Stomach (tissue), 9 donors: ENCODE data around the gene LAIR1. TPM values are rescaled to one million over a fixed set of nuclear protein-coding genes. Genes with fewer than 3 reads are reported as not detected.

Experiments used
- DNase-seq, 2 donors: peaks; one replicate each; pipeline versions ENCODE4 v3.0.0 to v3.0.0-alpha.2; 2013 to 2019
- H3K27ac ChIP-seq, 5 donors: fragments of 200-600 bp in 4 of 5; sonication (generic) in 4 of 5; one replicate each; pipeline ENCODE4 v1.5.1; 2013 to 2019; ENCODE audit warnings: mild to moderate bottlenecking in 1 of 5, moderate library complexity in 1 of 5
- H3K27me3 ChIP-seq, 3 donors: fragments of 200-600 bp; sonication (generic); one replicate each; pipeline ENCODE4 v1.5.1; 2017 to 2019; ENCODE audit warnings: mixed run types in 1 of 3
- H3K36me3 ChIP-seq, 4 donors: fragments of 200-600 bp; sonication (generic); 1 replicate in 3 of 4; 2 replicates in 1 of 4; pipeline ENCODE4 v1.5.1; 2016 to 2019
- H3K4me1 ChIP-seq, 4 donors: fragments of 200-600 bp; sonication (generic); one replicate each; pipeline ENCODE4 v1.5.1; 2016 to 2019
- H3K4me3 ChIP-seq, 4 donors: fragments of 200-600 bp; sonication (generic) in 3 of 4; one replicate each; pipeline ENCODE4 v1.5.1; 2016 to 2019; ENCODE audit warnings: mild to moderate bottlenecking in 1 of 4
- H3K9me3 ChIP-seq, 4 donors: fragments of 200-600 bp; sonication (generic); one replicate each; pipeline ENCODE4 v1.5.1; 2016 to 2019
- EP300 ChIP-seq: sonication (generic); formaldehyde crosslinking; IDR thresholded peaks from one replicate; pipeline ENCODE4 v1.6.1; 2017; ENCODE audit warnings: antibody characterized with exemption
- POLR2A ChIP-seq, 4 donors: fragments of 450-650 bp; IDR thresholded peaks; one replicate each; pipeline ENCODE4 v1.6.1; 2016; ENCODE audit warnings: antibody characterized with exemption in 4 of 4, control low read depth in 2 of 4, mild to moderate bottlenecking in 1 of 4, moderate library complexity in 1 of 4
- POLR2AphosphoS5 ChIP-seq, 3 donors: sonication (generic); formaldehyde crosslinking; IDR thresholded peaks; one replicate each; pipeline ENCODE4 v1.6.1; 2016; ENCODE audit warnings: antibody characterized with exemption in 3 of 3
- WGBS, 5 donors: extraction: QIAGEN DNeasy Blood & Tissue Kit in 3 of 5; methylation state at CpG; one replicate each; pipeline versions ENCODE4 v1.1.5 to v1.1.7; 2013 to 2018; 5-methylcytosine and 5-hydroxymethylcytosine counted together
- intact Hi-C: fragments of 100-400 bp; cut with DNase I; formaldehyde crosslinking; loops from one replicate; pipeline ENCODE4 v1.15.1; 2023; ENCODE audit warnings: low total_unique reads
- polyA plus RNA-seq, 3 donors: library from polyadenylated mRNA; stranded (reverse); fragments of 200-250 nt; gene quantifications; one replicate each; pipeline ENCODE4 v1.2.3, GENCODE V29; 2013
- total RNA-seq, 5 donors: library from RNA; depleted of rRNA; stranded (reverse); fragments of >200 nt; gene quantifications; one replicate each; pipeline versions ENCODE4 v1.1.0 to v1.2.3, GENCODE V29; 2014 to 2016
- TF ChIP-seq, protein P1 (sequence below), 7 experiments: fragments of 450-650 bp in 4 of 7; fragments of 200-600 bp in 3 of 7; sonication (generic) in 3 of 7; IDR thresholded peaks; one replicate each; pipeline ENCODE4 v1.5.1; 2016 to 2019; ENCODE audit warnings: antibody characterized with exemption in 7 of 7, control low read depth in 2 of 7, mild to moderate bottlenecking in 1 of 7
- donor health status: healthy with polysubstance abuse.
- donor health status: Bipolar disorder and iron deficiency.
- donor health status: healthy.

The LAIR1 gene
- total and polyA plus RNA-seq, 8 donors = 0.87 to 9.1 (median 4.7) TPM

DNA sequence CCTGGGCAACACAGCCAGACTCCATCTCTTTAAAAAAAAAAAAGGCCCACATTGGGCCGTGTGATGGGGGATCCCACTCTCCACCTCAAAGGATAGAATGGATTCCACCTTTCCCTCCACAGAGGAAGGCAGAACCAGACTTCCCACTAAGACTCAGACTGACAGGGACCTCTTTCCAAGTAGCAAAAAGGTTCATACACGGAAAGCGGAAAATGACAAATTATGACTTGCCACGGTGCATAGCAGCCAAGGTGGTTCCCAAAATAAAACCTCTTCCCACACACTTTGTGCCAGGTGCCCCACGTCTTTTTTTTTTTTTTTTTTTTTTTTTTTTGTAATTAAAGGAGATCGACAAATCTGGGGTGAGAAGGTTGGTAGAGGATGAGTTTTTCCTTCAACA lies 36.2 kb upstream of the LAIR1 start:
- Histone ChIP-seq H3K27me3 (peaks cover 0 to 17% (median 0%) of the 10 kb centered on the region in 3 donors), H3K4me1 (no peaks in the 10 kb centered on the region), H3K4me3 (no peak overlapping the region), H3K9me3 (peaks cover 0 to 6% (median 2%) of the 10 kb centered on the region in 4 donors), H3K27ac (no peak overlapping the region), H3K36me3 (no peaks in the 10 kb centered on the region)
- TF ChIP-seq, protein P1, sequence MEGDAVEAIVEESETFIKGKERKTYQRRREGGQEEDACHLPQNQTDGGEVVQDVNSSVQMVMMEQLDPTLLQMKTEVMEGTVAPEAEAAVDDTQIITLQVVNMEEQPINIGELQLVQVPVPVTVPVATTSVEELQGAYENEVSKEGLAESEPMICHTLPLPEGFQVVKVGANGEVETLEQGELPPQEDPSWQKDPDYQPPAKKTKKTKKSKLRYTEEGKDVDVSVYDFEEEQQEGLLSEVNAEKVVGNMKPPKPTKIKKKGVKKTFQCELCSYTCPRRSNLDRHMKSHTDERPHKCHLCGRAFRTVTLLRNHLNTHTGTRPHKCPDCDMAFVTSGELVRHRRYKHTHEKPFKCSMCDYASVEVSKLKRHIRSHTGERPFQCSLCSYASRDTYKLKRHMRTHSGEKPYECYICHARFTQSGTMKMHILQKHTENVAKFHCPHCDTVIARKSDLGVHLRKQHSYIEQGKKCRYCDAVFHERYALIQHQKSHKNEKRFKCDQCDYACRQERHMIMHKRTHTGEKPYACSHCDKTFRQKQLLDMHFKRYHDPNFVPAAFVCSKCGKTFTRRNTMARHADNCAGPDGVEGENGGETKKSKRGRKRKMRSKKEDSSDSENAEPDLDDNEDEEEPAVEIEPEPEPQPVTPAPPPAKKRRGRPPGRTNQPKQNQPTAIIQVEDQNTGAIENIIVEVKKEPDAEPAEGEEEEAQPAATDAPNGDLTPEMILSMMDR (IDR thresholded peaks at IDR 0.05) = no peak
- TF ChIP-seq EP300 (no peak), POLR2A (IDR thresholded peaks at IDR 0.05) (no peak), POLR2AphosphoS5 (IDR thresholded peaks at IDR 0.05) (no peak)
- intact Hi-C loops = no loop called here
- DNase-seq = no peak
- 74 to 90% (median 83%) methylated on average over 6 of the region's 6 CpGs for WGBS, 5 donors

DNA sequence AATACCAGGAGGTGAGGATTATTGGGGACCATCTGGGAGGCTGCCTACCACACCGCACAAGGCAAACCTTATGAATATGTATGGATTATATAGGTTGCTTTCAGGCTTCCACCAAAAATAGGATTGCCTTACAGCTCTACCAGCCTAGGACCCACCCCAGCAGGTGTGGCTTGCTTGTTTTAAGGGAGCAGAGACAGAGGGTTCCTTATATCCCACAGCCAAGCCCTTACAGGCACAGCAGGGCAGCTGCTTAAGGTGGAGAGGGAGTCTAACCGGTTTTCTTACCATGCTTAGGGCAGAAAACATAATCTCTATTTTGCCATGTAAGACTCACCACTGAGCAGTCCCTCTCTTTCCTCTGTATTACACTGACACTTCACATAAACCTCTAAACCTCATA lies 34.5 kb upstream of the LAIR1 start:
- Histone ChIP-seq H3K4me1 (no peaks in the 10 kb centered on the region), H3K27me3 (peaks cover 0 to 22% (median 0%) of the 10 kb centered on the region in 3 donors), H3K9me3 (peaks cover 0 to 6% (median 2%) of the 10 kb centered on the region in 4 donors), H3K27ac (no peak overlapping the region), H3K4me3 (no peak overlapping the region), H3K36me3 (no peaks in the 10 kb centered on the region)
- TF ChIP-seq POLR2A (IDR thresholded peaks at IDR 0.05) = no peak
- WGBS, 5 donors = 28 to 45% (median 34%) methylated on average over 2 of the region's 2 CpGs
- intact Hi-C loops = no loop called here
- peak in 1 of 2 donors; percentile 85 for DNase-seq

DNA sequence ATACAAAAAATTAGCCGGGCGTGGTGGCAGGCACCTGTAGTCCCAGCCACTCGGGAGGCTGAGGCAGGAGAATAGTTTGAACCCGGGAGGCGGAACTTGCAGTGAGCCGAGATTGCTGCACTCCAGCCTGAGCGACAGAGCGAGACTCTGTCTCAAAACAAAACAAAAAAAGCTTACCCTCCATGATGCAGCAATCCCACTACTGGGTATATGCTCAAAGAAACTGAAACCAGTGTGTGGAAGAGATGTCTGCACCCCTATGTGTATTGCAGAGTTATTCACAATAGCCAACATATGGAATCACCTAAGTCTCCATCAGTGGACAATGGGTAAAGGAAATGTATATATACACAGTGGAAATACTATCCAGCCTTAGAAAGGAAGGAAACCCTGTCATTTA lies 31.0 kb upstream of the LAIR1 start:
- H3K4me1 ChIP-seq = peaks cover 0 to 5% (median 0%) of the 10 kb centered on the region in 4 donors
- 77 to 88% (median 81%) methylated on average over 8 of the region's 8 CpGs for WGBS, 5 donors
- TF ChIP-seq POLR2AphosphoS5 (IDR thresholded peaks at IDR 0.05) (no peak), EP300 (no peak), POLR2A (IDR thresholded peaks at IDR 0.05) (no peak)
- TF ChIP-seq, protein P1 (IDR thresholded peaks at IDR 0.05) = no peak
- peaks cover 0 to 6% (median 2%) of the 10 kb centered on the region in 4 donors for H3K9me3 ChIP-seq
- H3K27me3 ChIP-seq = peaks cover 0 to 51% (median 0%) of the 10 kb centered on the region in 3 donors
- intact Hi-C loops = no loop called here
- no peak overlapping the region for H3K27ac ChIP-seq
- no peaks in the 10 kb centered on the region for H3K36me3 ChIP-seq
- no peak overlapping the region for H3K4me3 ChIP-seq
- no peak for DNase-seq

DNA sequence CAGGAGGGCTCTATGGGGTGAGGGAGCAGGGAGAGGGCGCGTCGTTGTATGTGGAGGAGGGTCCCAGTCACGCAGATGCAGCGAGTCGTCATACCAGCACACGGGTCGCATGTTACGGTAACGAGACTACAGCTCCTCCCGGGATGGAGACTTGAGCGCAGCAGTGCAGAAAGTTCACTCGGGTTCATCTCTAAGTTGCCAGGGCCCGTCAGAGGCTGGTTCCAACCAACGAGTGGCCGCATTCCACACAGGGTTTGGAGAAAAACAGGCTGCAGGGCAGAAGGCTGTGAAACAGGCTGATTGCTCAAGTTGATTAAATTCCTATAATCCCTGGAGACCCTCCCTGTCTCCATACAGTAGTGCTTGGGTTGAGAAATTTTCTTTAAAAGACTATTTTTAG lies 28.6 kb upstream of the LAIR1 start:
- no peak overlapping the region for H3K27ac ChIP-seq
- WGBS, 5 donors = 72 to 88% (median 87%) methylated on average over 16 of the region's 16 CpGs
- intact Hi-C loops = no loop called here
- H3K4me1 ChIP-seq = peaks cover 0 to 25% (median 1%) of the 10 kb centered on the region in 4 donors
- H3K27me3 ChIP-seq = peaks cover 0 to 66% (median 4%) of the 10 kb centered on the region in 3 donors
- no peak overlapping the region for H3K4me3 ChIP-seq
- H3K36me3 ChIP-seq = no peaks in the 10 kb centered on the region
- no peak for TF ChIP-seq POLR2AphosphoS5 (IDR thresholded peaks at IDR 0.05)
- H3K9me3 ChIP-seq = peaks cover 0 to under 1% (median 0%) of the 10 kb centered on the region in 4 donors
- DNase-seq = no peak

DNA sequence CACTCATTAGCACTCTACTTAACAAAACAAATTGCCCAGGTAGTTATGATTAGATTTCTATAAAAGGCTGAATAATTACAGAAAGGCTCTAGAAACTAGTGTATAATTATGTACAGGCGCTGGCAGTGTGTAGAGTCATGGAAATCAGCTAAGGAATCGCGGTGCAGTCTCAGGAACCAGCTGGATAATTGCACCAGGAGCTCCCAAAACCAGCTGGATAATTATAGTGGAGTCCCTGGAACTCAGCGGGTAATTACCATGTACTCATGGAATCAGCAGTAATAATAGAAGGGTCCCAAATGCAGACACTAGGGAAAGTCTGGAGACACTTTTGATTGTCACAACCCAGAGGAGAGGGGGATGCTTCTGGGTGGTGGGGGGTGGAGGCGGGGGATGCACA lies 27.4 kb upstream of the LAIR1 start:
- intact Hi-C loops = no loop called here
- no peaks in the 10 kb centered on the region for H3K9me3 ChIP-seq
- no peak for DNase-seq
- peaks cover 0 to 76% (median 14%) of the 10 kb centered on the region in 3 donors for H3K27me3 ChIP-seq
- H3K4me3 ChIP-seq = no peak overlapping the region
- no peaks in the 10 kb centered on the region for H3K36me3 ChIP-seq
- peaks cover 0 to 36% (median 5%) of the 10 kb centered on the region in 4 donors for H3K4me1 ChIP-seq
- H3K27ac ChIP-seq = no peak overlapping the region
- WGBS, 5 donors = 73 to 89% (median 86%) methylated on average over 5 of the region's 5 CpGs
- TF ChIP-seq EP300 (no peak), POLR2AphosphoS5 (IDR thresholded peaks at IDR 0.05) (no peak), POLR2A (IDR thresholded peaks at IDR 0.05) (no peak)
- TF ChIP-seq, protein P1 (IDR thresholded peaks at IDR 0.05) = no peak
